Karpas-422 (cell line): ENCODE measurements around the gene FREM2. TPM values are rescaled to one million over a fixed set of nuclear protein-coding genes. Genes with fewer than 3 reads are reported as not detected.

Experiments
- DNase-seq: peaks from one replicate; pipeline ENCODE4 v3.0.0-alpha.2; 2015
- H2AFZ ChIP-seq: fragments of 200-600 bp; sonication (generic); 2 replicates; pipeline ENCODE4 v1.6.1; 2014; ENCODE audit warnings: antibody characterized with exemption, low read length, mixed read lengths
- H3K27ac ChIP-seq: fragments of 200-600 bp; sonication (generic); 2 replicates; pipeline ENCODE4 v1.5.1; 2014; ENCODE audit warnings: mild to moderate bottlenecking, low read length, moderate library complexity
- H3K27me3 ChIP-seq: fragments of 200-600 bp; sonication (generic); 2 replicates; pipeline ENCODE4 v1.6.1; 2014; ENCODE audit warnings: low read length, mixed read lengths
- H3K36me3 ChIP-seq: fragments of 200-600 bp; sonication (generic); 2 replicates; pipeline ENCODE4 v1.6.1; 2014; ENCODE audit warnings: low read length, mixed read lengths; ENCODE audit not compliant: insufficient read depth
- H3K4me1 ChIP-seq: fragments of 200-600 bp; sonication (generic); 2 replicates; pipeline ENCODE4 v1.6.1; 2014; ENCODE audit warnings: mild to moderate bottlenecking, low read length, mixed read lengths
- H3K4me2 ChIP-seq: fragments of 200-600 bp; sonication (generic); 2 replicates; pipeline ENCODE4 v1.6.1; 2014; ENCODE audit warnings: low read length, low read depth, mild to moderate bottlenecking; ENCODE audit not compliant: poor library complexity, severe bottlenecking
- H3K4me3 ChIP-seq: fragments of 200-600 bp; sonication (generic); 2 replicates; pipeline ENCODE4 v1.5.1; 2014; ENCODE audit warnings: mild to moderate bottlenecking, antibody characterized with exemption, low read length, mixed read lengths
- H3K79me2 ChIP-seq: fragments of 200-600 bp; sonication (generic); 2 replicates; pipeline ENCODE4 v1.6.1; 2014; ENCODE audit warnings: mild to moderate bottlenecking, low read length, mixed read lengths
- H3K9ac ChIP-seq: fragments of 200-600 bp; sonication (generic); 2 replicates; pipeline ENCODE4 v1.6.0; 2014; ENCODE audit warnings: low read length
- H3K9me2 ChIP-seq: fragments of 200-600 bp; sonication (generic), shearing (Covaris generic); replicated peaks from 2 replicates; pipeline ENCODE4 v1.6.0; 2014; ENCODE audit warnings: mild to moderate bottlenecking, low read length, moderate library complexity; ENCODE audit not compliant: insufficient read depth
- H3K9me3 ChIP-seq: fragments of 300-700, 200-600 bp; sonication (generic); 2 replicates; pipeline ENCODE4 v1.6.1; 2014; ENCODE audit warnings: low read length, mixed read lengths
- H4K20me1 ChIP-seq: fragments of 200-600 bp; sonication (generic); 2 replicates; pipeline ENCODE4 v1.6.1; 2014; ENCODE audit warnings: mild to moderate bottlenecking, antibody characterized with exemption, low read length, low read depth; ENCODE audit not compliant: insufficient read depth
- total RNA-seq: library from RNA; depleted of rRNA; stranded (reverse); fragments of >200 nt; shearing (Covaris generic); gene quantifications from 2 replicates; pipeline ENCODE4 v1.2.3, GENCODE V29; 2014; ENCODE audit warnings: low replicate concordance

The FREM2 gene
- total RNA-seq, 1 experiment from 2014 or later, result not detected

DNA sequence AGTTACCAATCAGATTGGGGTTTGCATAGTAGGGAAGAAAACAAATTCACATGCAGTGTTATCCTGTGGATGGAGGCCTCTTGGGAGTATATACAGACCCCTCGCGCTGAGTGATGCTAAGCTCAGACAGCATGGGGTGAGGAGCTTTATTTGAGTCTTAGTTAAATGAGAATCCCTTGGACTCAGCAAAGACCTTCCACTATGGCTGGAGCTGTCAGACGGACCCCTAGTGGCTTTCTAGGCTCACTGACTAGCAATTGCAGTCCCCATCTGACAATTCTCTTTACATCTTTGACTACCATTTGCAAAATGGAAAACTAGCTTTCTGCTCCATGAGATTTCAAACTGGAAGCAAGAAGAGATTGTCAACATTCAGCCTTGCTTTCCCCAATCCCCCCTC lies 213.3 kb downstream of the FREM2 start:
- Histone ChIP-seq H3K9ac (no peak overlapping the region), H3K36me3 (no peaks in the 10 kb centered on the region), H3K27me3 (no peaks in the 10 kb centered on the region), H2AFZ (no peak overlapping the region), H3K9me2 (no peaks in the 10 kb centered on the region), H3K9me3 (no peaks in the 10 kb centered on the region), H3K4me3 (no peak overlapping the region), H3K27ac (no peak overlapping the region), H3K4me2 (no peak overlapping the region), H4K20me1 (no peaks in the 10 kb centered on the region), H3K4me1 (no peaks in the 10 kb centered on the region), H3K79me2 (no peaks in the 10 kb centered on the region)
- DNase-seq, result peak; percentile 59

GRCh38 chr13:38902551-38902950 lies 215.7 kb downstream of the FREM2 start:
- Histone ChIP-seq H3K4me2 (no peak overlapping the region), H3K4me3 (no peak overlapping the region), H4K20me1 (no peaks in the 10 kb centered on the region), H3K79me2 (no peaks in the 10 kb centered on the region), H3K9me3 (no peaks in the 10 kb centered on the region), H3K36me3 (no peaks in the 10 kb centered on the region), H3K27ac (no peak overlapping the region), H3K9me2 (no peaks in the 10 kb centered on the region), H3K9ac (no peak overlapping the region), H3K27me3 (no peaks in the 10 kb centered on the region), H2AFZ (no peak overlapping the region), H3K4me1 (no peaks in the 10 kb centered on the region)
- DNase-seq, result no peak

GRCh38 chr13:38905081-38905480 lies 218.2 kb downstream of the FREM2 start:
- Histone ChIP-seq H3K27ac (no peak overlapping the region), H3K9me2 (no peaks in the 10 kb centered on the region), H3K4me1 (no peaks in the 10 kb centered on the region), H2AFZ (no peak overlapping the region), H3K9ac (no peak overlapping the region), H3K79me2 (no peaks in the 10 kb centered on the region), H3K4me3 (no peak overlapping the region), H3K36me3 (no peaks in the 10 kb centered on the region), H3K4me2 (no peak overlapping the region), H4K20me1 (no peaks in the 10 kb centered on the region), H3K27me3 (no peaks in the 10 kb centered on the region), H3K9me3 (no peaks in the 10 kb centered on the region)
- no peak for DNase-seq

GRCh38 chr13:38905861-38906260 lies 219.0 kb downstream of the FREM2 start:
- Histone ChIP-seq H3K4me3 (no peak overlapping the region), H3K27me3 (no peaks in the 10 kb centered on the region), H2AFZ (no peak overlapping the region), H3K9me2 (no peaks in the 10 kb centered on the region), H3K4me2 (no peak overlapping the region), H3K79me2 (no peaks in the 10 kb centered on the region), H4K20me1 (no peaks in the 10 kb centered on the region), H3K27ac (no peak overlapping the region), H3K4me1 (no peaks in the 10 kb centered on the region), H3K9ac (no peak overlapping the region), H3K36me3 (no peaks in the 10 kb centered on the region), H3K9me3 (no peaks in the 10 kb centered on the region)
- DNase-seq, result no peak

DNA sequence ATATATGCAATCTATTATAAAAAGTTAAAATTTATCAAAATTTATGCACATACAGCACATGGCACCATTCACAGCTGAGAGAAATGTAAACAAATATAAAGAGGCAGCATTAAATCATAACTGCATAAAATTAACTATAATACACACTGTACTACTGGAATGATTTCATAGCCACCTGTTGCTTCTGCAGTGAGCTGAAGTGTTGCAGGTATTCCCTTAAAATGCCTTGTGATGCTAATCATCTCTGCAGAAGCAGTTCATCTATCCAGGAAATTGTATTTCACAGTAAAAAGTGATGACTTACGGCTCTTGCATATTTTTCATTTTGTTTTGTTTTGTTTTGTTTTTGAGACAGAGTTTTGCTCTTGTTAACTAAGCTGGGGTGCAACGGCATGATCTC lies 221.7 kb downstream of the FREM2 start:
- no peak for DNase-seq
- H3K4me1 ChIP-seq, result no peaks in the 10 kb centered on the region
- H3K9ac ChIP-seq, result no peak overlapping the region
- no peak overlapping the region for H3K4me2 ChIP-seq
- H3K4me3 ChIP-seq, result no peak overlapping the region
- H3K9me2 ChIP-seq, result no peaks in the 10 kb centered on the region
- no peaks in the 10 kb centered on the region for H4K20me1 ChIP-seq
- H2AFZ ChIP-seq, result no peak overlapping the region
- no peak overlapping the region for H3K27ac ChIP-seq
- no peaks in the 10 kb centered on the region for H3K79me2 ChIP-seq
- H3K9me3 ChIP-seq, result no peaks in the 10 kb centered on the region
- no peaks in the 10 kb centered on the region for H3K36me3 ChIP-seq
- no peaks in the 10 kb centered on the region for H3K27me3 ChIP-seq

DNA sequence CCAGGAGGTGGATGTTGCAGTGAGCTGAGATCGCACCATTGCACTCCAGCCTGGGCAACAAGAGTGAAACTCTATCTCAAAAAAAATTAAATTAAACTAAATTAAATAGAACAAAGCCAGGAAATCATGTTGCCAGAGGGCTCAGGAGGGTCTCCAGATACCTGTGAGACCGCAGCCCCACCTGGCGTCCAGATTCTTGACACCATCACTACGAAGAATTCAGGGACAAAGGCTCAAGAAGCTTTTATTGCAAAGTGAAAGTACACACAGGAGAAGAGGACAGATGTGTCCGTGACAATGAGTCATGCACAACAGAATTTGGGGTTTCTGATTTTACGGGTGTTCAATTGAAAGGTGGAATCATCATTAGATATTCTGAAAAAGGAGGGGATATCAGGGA lies 227.2 kb downstream of the FREM2 start:
- no peaks in the 10 kb centered on the region for H3K36me3 ChIP-seq
- no peaks in the 10 kb centered on the region for H3K9me3 ChIP-seq
- no peak overlapping the region for H2AFZ ChIP-seq
- H3K4me2 ChIP-seq, result no peak overlapping the region
- H3K27me3 ChIP-seq, result no peaks in the 10 kb centered on the region
- H3K9me2 ChIP-seq, result no peaks in the 10 kb centered on the region
- no peak overlapping the region for H3K9ac ChIP-seq
- no peaks in the 10 kb centered on the region for H4K20me1 ChIP-seq
- no peaks in the 10 kb centered on the region for H3K4me1 ChIP-seq
- no peaks in the 10 kb centered on the region for H3K79me2 ChIP-seq
- H3K4me3 ChIP-seq, result no peak overlapping the region
- no peak for DNase-seq
- H3K27ac ChIP-seq, result no peak overlapping the region

- no peak for DNase-seq
- Histone ChIP-seq H3K36me3 (no peaks in the 10 kb centered on the region), H2AFZ (no peak overlapping the region), H3K27me3 (no peaks in the 10 kb centered on the region), H3K79me2 (no peaks in the 10 kb centered on the region), H3K4me2 (no peak overlapping the region), H4K20me1 (no peaks in the 10 kb centered on the region), H3K4me3 (no peak overlapping the region), H3K9me2 (no peaks in the 10 kb centered on the region), H3K27ac (no peak overlapping the region), H3K9ac (no peak overlapping the region), H3K4me1 (no peaks in the 10 kb centered on the region), H3K9me3 (no peaks in the 10 kb centered on the region)
These were observed 234.2 kb downstream of the FREM2 start for GRCh38 chr13:38921081-38921480.

DNA sequence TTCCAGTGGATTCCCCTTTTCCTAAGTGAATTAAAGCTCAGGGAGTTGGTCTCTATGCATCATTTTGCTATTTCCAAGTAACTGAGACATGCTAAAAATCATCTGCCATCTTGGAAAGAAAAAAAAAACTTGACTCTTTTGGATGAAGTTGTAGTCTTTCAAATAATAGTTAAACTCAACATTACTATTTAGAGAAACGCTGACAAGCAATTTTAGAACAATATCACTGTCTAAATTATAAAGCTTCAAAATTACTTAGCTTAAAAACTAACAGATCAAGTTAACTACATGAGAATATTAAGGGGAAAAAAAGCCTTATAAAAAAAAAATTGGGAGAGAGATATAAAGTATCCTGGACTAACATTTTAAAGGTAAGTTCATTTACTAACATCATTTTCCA lies 235.3 kb downstream of the FREM2 start:
- DNase-seq, result no peak
- no peak overlapping the region for H3K4me2 ChIP-seq
- no peaks in the 10 kb centered on the region for H3K27me3 ChIP-seq
- no peaks in the 10 kb centered on the region for H3K36me3 ChIP-seq
- H3K9me3 ChIP-seq, result no peaks in the 10 kb centered on the region
- no peaks in the 10 kb centered on the region for H4K20me1 ChIP-seq
- no peaks in the 10 kb centered on the region for H3K9me2 ChIP-seq
- no peak overlapping the region for H3K9ac ChIP-seq
- H3K27ac ChIP-seq, result no peak overlapping the region
- no peak overlapping the region for H3K4me3 ChIP-seq
- no peaks in the 10 kb centered on the region for H3K79me2 ChIP-seq
- H2AFZ ChIP-seq, result no peak overlapping the region
- H3K4me1 ChIP-seq, result no peaks in the 10 kb centered on the region

- Histone ChIP-seq H3K9ac (no peak overlapping the region), H3K36me3 (no peaks in the 10 kb centered on the region), H3K4me1 (no peaks in the 10 kb centered on the region), H2AFZ (no peak overlapping the region), H3K27ac (no peak overlapping the region), H3K9me3 (no peaks in the 10 kb centered on the region), H3K79me2 (no peaks in the 10 kb centered on the region), H3K4me3 (no peak overlapping the region), H3K27me3 (no peaks in the 10 kb centered on the region), H4K20me1 (no peaks in the 10 kb centered on the region), H3K9me2 (no peaks in the 10 kb centered on the region), H3K4me2 (no peak overlapping the region)
- no peak for DNase-seq
These were observed 246.9 kb downstream of the FREM2 start for GRCh38 chr13:38933786-38934185.
